Activated CD4-positive, alpha-beta T cell treated with anti-CD3 and anti-CD28 coated beads, Interleukin-2, amount 50 U/mL, for 1 hour (primary cell): ENCODE measurements around the gene ATP6V1C2.

ENCODE experiments used
- DNase-seq: peaks from one replicate; pipeline ENCODE4 v3.0.0-alpha.2; 2020

The ATP6V1C2 gene, protein sequence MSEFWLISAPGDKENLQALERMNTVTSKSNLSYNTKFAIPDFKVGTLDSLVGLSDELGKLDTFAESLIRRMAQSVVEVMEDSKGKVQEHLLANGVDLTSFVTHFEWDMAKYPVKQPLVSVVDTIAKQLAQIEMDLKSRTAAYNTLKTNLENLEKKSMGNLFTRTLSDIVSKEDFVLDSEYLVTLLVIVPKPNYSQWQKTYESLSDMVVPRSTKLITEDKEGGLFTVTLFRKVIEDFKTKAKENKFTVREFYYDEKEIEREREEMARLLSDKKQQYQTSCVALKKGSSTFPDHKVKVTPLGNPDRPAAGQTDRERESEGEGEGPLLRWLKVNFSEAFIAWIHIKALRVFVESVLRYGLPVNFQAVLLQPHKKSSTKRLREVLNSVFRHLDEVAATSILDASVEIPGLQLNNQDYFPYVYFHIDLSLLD

DNA sequence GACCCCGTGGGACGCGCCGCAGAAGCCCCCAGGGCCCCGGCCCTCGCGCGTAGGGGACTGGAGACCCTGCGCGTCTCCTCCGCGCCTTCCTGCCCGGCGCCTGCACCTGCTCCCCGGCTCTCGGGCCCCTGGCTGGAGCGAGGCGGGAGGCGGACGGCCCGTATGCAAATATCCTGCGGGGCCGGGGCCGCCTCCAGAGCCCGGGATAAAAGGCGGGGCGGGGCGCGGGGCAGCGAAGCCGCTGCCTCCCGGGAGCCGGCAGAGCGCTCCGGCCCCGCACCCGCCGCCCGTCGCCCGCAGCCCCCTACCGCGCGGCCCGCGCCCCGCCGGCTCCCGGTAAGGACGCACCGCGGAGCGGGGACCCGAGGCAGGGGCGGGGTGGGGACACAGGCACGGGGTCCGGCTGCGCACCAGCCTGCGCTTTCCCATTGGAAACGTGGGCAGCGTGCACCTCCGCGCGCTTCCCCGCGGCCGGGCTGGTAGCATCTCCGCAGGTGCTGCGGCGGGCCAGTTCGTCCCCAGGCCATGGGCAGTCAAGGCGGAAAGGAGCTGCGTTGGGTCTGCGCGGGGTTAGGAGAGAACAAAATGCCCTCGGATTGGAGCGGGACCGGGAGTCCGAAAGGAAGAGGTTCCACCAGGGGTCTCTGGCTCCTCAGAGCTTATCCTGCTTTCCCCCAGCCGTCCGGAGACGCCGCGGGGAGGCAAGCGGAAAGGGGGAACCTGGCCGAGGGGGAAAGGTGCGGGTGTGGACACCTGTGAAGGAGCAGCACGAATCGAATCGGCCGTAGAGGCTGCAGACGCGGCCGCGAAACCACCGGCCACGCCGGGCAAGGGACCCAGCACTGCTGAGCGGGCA is at the start of gene ATP6V1C2:
ATP6V1C2 (plus strand) TSS at position 235 of the 856 bp plus-strand sequence. CDS start 1,220 bp downstream, outside the sequence.
- DNase-seq = no peak

- DNase-seq = no peak
These were observed 46.3 kb upstream of the ATP6V1C2 start for GRCh38 chr2:10675131-10675530.

GRCh38 chr2:10678225-10678624 is 43.2 kb upstream of the ATP6V1C2 start:
- no peak for DNase-seq

DNA sequence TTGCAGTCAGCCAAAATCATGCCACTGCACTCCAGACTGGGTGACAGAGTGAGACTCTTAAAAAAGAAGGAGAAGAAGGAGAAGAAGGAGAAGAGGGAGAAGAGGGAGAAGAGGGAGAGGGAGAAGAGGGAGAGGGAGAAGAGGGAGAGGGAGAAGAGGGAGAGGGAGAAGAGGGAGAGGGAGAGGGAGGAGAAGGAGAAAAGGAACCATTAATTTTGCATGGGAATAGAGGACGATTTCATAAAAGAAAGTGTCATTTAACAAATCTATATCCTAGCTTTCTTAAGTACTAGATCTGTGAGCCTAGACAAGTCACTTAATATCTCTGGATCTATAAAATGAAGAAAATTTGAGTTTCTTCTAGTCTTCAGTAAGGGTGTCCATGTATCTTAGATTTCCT is 41.2 kb upstream of the ATP6V1C2 start:
- no peak for DNase-seq

- no peak for DNase-seq
These were observed 40.5 kb upstream of the ATP6V1C2 start for GRCh38 chr2:10680957-10681356.

GRCh38 chr2:10686176-10686730 is 35.2 kb upstream of the ATP6V1C2 start:
- no peak for DNase-seq

- DNase-seq = no peak
These were observed 32.3 kb upstream of the ATP6V1C2 start for GRCh38 chr2:10688921-10689807.

DNA sequence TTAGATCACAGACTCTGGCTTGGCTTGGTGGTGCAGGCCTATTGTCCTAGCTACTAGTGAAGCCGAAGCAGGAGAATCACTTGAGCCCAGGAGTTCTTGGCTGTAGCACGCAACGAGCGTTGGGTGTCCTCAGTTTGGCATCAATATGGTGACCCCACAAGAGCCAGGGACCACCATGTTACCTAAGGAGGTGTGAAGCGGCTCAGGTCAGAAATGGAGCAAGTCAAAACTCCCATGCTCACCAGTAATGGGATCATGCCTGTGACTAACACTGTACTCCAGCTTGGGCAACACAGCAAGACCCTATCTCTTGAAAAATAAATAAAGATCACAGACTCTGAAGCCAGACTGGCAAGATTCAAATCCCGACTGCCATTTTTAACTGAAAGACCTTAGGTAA is 29.9 kb upstream of the ATP6V1C2 start:
- DNase-seq = no peak

DNA sequence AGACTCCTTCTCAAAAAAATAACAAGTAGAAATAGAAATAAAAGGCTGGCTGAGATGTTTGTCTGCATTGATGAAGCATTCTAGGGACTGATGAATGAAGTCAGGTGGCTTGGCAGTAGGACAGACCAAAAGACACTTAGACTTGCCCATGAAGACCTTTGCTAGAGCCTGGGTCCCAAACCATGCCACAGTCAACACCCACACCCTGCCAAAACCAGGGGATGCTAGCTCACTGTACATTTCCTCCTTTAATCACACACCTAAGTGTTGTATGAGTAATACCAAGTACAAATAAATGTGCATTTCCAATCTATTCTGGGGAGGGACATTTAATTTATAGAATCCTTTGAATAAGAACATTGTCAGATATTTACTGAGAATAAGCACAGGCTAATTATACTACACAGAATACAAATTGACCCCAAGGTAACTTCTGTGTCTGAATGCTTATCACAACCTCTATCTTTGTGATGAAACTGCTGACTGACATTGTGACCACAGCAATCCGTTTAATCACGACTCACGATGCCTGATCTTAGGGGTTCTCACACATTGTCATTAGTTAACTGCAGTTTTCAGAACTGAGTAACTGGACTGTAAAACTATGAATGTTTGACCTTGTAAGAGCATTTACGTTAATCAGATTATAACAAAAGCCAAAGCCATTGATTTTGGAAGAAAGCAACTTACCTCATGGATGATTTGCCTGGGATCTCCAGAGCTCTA is 21.2 kb upstream of the ATP6V1C2 start:
- DNase-seq = no peak

- DNase-seq = no peak
These were observed 17.3 kb upstream of the ATP6V1C2 start for GRCh38 chr2:10704034-10704594.

DNA sequence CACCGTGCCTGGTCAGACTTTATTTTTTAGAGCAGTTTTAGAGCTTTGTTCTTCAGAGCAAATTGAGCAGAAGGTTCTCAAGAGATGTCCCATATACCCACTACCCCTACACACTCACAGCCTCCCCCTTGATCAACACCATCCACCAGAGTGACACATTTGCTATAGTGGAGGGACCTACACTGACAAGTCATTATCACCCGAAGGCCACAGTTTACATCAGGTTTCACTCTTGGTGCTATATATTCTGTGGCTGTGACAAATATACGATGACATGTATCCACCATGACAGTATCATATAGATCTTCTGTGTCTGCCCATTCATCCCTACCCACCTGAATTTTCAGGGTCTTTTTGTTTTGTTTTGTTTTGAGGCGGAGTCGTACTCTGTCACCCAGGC is 15.4 kb upstream of the ATP6V1C2 start:
- DNase-seq = no peak

DNA sequence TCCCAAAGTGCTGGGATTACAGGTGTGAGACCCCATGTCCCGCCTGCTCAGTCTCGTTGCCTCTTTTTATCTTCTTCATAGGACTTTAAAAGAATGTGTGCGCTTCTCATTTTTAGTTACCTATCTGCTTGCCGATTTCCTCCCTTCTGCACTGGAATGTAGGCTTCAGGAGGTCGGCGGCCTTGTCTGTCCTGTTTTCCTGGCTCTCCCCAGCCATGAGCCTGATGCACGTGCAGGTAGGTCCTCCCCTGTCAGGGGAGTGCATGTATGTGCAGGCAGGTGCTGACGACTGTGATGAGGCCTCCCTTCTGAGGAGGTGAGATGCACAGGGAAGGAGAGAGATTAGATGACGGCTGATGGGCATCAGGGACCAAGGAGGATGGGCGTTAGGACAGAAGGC is 13.6 kb upstream of the ATP6V1C2 start:
- no peak for DNase-seq

DNA sequence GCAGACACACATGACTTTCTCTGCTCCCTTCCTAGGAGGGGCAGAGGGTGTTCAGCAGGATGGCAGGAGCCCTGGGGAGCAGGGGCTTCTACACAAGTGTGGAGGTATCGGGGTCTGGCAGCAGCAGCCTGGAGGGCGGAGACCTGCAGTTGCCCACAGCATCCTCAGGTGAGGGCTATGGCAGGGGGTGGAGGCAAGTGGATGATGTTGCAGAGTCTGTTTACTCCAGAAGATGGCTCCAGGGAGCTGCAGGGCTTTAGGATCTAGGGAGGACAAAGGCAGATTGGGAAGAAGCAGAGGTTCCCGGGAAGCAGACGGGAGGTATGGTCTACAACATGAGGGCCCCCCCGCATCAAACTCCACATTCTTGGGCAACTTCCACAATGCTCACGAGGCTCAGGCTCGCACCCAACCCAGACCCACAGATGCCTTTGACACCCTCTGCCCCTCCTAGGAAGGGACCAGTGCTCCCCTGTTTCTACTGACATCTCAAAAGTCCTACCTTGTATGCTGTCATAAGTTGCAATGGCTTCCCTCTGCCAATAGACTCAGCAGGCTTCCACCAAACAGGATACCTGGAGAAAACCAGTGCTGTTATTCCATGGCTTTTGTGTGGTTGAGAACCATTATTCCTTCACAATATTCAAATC is 12.0 kb upstream of the ATP6V1C2 start:
- DNase-seq = no peak

- DNase-seq = no peak
These were observed 9.1 kb upstream of the ATP6V1C2 start for GRCh38 chr2:10712185-10712809.

DNA sequence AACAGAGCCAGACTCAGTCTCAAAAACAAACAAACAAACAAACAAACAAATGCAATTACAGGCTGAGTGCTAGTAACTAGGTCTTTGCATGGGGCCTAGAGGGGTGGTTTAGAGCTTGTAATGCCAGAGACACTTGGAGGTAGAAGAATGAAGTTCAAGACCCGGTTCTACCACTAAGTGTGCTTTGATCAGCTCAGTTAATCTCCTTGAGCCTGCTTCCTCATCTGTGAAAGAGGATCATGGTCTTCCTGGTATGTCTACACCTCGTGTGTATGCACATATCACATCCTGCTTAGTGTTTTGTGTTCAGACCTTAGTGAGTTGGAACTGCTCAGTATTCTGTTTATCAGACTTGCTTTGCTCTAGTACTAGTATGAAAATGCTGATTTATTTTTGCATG is 4.8 kb upstream of the ATP6V1C2 start:
- no peak for DNase-seq

DNA sequence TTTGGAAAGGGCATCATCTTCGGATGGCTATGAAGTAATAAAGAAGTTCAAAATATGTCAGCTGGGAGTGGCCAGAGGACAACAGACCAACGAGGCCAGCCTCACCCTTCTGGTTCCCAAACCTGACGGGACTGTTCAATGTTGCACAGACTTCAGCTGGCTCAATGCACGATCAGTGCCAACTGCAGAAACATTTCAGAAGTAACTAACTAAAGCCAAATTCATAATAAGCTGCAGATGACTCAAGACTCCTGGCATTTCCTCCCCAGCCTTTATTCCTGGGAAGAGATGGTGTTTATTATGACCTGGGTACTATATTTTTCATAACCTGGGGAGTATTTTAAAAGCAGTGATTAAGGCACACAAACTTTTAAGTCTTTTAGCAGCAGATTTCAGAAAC is 3.8 kb upstream of the ATP6V1C2 start:
- no peak for DNase-seq

DNA sequence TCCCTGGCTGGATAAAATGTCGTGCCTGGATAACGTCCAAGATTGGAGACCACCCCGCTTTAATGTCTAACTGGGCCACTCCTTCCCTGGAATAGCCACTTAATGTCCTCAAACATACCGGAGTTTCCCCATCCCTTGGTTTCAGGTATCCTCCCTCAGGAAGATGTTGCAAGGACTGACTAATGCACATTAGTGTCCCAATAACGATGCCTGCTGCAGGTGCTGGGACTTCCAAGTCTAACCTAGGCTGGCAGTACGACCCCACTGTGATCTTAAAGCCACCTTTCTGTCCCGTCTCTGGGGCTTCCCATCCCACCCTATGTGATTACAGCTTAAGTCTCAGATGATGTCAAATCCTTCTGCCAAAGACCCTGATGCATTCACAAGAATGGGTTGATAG is 1.1 kb upstream of the ATP6V1C2 start:
- no peak for DNase-seq

DNA sequence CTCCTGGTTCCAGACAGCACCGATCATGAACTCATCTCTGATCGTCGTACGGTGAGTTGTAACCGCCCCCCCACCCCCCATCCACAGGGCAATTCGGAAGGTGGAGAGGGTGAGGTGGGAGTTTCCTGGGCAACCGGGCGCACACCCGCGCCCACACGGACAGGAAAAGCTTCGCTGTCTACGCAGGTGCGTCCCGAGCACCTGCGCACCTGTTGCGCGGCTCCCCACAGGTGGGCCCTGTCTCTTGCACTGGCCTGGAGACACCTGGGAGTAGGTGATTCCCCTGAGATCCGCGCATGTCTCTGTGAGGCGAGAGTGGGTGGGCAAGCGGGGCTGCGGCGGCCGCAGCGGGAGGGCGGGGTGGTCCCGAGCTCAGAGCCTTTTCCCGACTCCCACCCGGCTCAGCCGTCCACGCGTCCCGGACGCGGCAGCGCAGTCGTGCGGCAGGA is 459 bp upstream of the ATP6V1C2 start:
- no peak for DNase-seq

GRCh38 chr2:10722252-10722825 is 909 bp downstream of the ATP6V1C2 start:
- DNase-seq = no peak

DNA sequence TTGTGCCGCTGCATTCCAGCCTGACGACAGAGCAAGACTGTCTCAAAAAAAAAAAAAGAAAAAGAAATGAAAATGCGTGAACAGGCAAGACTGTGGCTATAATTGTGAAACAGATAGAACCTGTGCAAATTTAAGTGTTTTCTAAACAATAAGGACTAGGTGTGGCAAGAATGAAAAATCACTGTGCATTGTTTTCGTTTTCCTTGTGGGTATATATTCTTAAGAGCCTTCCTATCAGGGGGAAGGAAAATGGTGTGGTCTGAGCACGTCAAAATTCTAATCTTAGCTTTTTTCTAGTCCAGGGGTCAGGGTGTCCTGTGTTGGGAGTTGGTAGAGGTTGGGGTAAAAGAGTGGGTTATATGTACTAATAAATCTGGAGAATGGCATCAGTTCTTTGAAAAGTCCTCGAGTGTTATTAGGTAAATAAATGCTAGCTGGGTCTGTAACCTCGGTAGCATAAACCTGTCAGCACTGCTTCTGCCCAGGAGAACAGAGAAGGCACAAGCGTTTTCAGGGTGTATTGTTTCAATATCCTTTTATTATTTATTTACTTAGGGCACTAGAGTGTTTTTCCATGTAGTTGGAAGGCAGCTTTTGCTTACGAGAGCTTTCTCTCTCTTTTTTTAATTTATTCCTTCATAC is 11.6 kb downstream of the ATP6V1C2 start:
- no peak for DNase-seq
